GM23338 (cell line): ENCODE results near the gene ITIH6. TPM values are rescaled to one million over a fixed set of nuclear protein-coding genes. Genes with fewer than 3 reads are reported as not detected.
"Not testable (repeated sequence)": the region's sequence is repeated elsewhere in the genome, so short reads cannot be mapped to it uniquely, and the experiment has no call there.

Experiments
- ATAC-seq: fragments of 200-7000 bp; cut with Tn5 transposase; 3 replicates; pipeline ENCODE4 v1.9.1; 2020
- DNase-seq: peaks from one replicate; pipeline ENCODE4 v3.0.0-alpha.2; 2015; ENCODE audit warnings: low spot score
- H2AFZ ChIP-seq: fragments of 200-600 bp; sonication (generic); 2 replicates; pipeline ENCODE4 v1.8.0; 2016; ENCODE audit warnings: antibody characterized with exemption, mild to moderate bottlenecking, moderate library complexity
- H3F3A ChIP-seq: fragments of 200-600 bp; sonication (generic); replicated peaks from 2 replicates; pipeline ENCODE4 v1.8.0; 2017; ENCODE audit warnings: antibody characterized with exemption, mixed run types, low read depth
- H3K27ac ChIP-seq: fragments of 200-600 bp; sonication (generic); 2 replicates; pipeline ENCODE4 v1.6.1; 2016; ENCODE audit warnings: low read depth
- H3K27me3 ChIP-seq: fragments of 200-600 bp; sonication (generic); 2 replicates; pipeline ENCODE4 v1.8.0; 2016; ENCODE audit warnings: mild to moderate bottlenecking, mixed run types, moderate library complexity; ENCODE audit not compliant: insufficient read depth
- H3K36me3 ChIP-seq: fragments of 200-600 bp; sonication (generic); 2 replicates; pipeline ENCODE4 v1.8.0; 2016; ENCODE audit warnings: mild to moderate bottlenecking; ENCODE audit not compliant: insufficient read depth
- H3K4me1 ChIP-seq: fragments of 200-600 bp; sonication (generic); 2 replicates; pipeline ENCODE4 v1.8.0; 2016; ENCODE audit warnings: mild to moderate bottlenecking, moderate library complexity; ENCODE audit not compliant: insufficient read depth
- H3K4me2 ChIP-seq: fragments of 200-600 bp; sonication (generic); 2 replicates; pipeline ENCODE4 v1.7.1; 2017; ENCODE audit warnings: mixed run types
- H3K4me3 ChIP-seq: fragments of 200-600 bp; sonication (generic); 2 replicates; pipeline ENCODE4 v1.6.1; 2016; ENCODE audit warnings: mixed run types
- H3K79me2 ChIP-seq: fragments of 200-600 bp; sonication (generic); replicated peaks from 2 replicates; pipeline ENCODE4 v1.8.0; 2017; ENCODE audit warnings: mild to moderate bottlenecking; ENCODE audit not compliant: insufficient read depth
- H3K9me2 ChIP-seq: fragments of 200-600 bp; sonication (generic); 2 replicates; pipeline ENCODE4 v1.8.0; 2017; ENCODE audit not compliant: insufficient read depth
- H4K20me1 ChIP-seq: fragments of 200-600 bp; sonication (generic); replicated peaks from 2 replicates; pipeline ENCODE4 v1.8.0; 2017; ENCODE audit warnings: mild to moderate bottlenecking; ENCODE audit not compliant: insufficient read depth
- H3K27ac Mint-ChIP-seq: 2 replicates; pipeline ENCODE4 v1.8.0; 2020; ENCODE audit warnings: inconsistent platforms, mild to moderate bottlenecking, moderate library complexity, mixed read lengths
- H3K27me3 Mint-ChIP-seq: 3 replicates; pipeline ENCODE4 v1.8.0; 2022; ENCODE audit warnings: low read depth, mild to moderate bottlenecking, moderate library complexity, mixed read lengths, inconsistent platforms; ENCODE audit not compliant: insufficient read depth, poor library complexity
- H3K36me3 Mint-ChIP-seq: 3 replicates; pipeline ENCODE4 v1.8.0; 2021; ENCODE audit warnings: low read depth, mild to moderate bottlenecking, inconsistent platforms, moderate library complexity, mixed read lengths
- H3K4me1 Mint-ChIP-seq: 3 replicates; pipeline ENCODE4 v1.8.0; 2020; ENCODE audit warnings: mild to moderate bottlenecking, inconsistent platforms, mixed read lengths
- H3K4me3 Mint-ChIP-seq: 3 replicates; pipeline ENCODE4 v1.8.0; 2021; ENCODE audit warnings: moderate library complexity, mild to moderate bottlenecking, inconsistent platforms, mixed read lengths
- H3K9me3 Mint-ChIP-seq: 3 replicates; pipeline ENCODE4 v1.8.0; 2020; ENCODE audit warnings: moderate library complexity, mild to moderate bottlenecking, inconsistent platforms, mixed read lengths
- CREB1 ChIP-seq: fragments of 250-450 bp; sonication (Bioruptor Pico); IDR thresholded peaks from 2 replicates; pipeline ENCODE4 v1.5.0; 2020; ENCODE audit warnings: low read depth, mild to moderate bottlenecking, moderate library complexity
- CTCF ChIP-seq, 2 experiments: fragments of 200-600 bp in 1 of 2; sonication (generic) in 1 of 2; conservative IDR thresholded peaks; 2 replicates each; pipeline versions ENCODE4 v1.5.1 to v1.6.1; 2016 to 2017; ENCODE audit warnings: antibody characterized with exemption in 2 of 2, low read depth in 2 of 2, mild to moderate bottlenecking in 2 of 2, moderate library complexity in 1 of 2
- ETS1 ChIP-seq: IDR thresholded peaks from 2 replicates; pipeline ENCODE4 v1.6.1; 2016; ENCODE audit warnings: antibody characterized with exemption
- EZH2 ChIP-seq: fragments of 200-600 bp; sonication (generic); IDR thresholded peaks from one replicate; pipeline ENCODE4 v1.8.0; 2017; ENCODE audit warnings: antibody characterized with exemption, mild to moderate bottlenecking, low read depth; ENCODE audit not compliant: unreplicated experiment
- EZH2phosphoT487 ChIP-seq: fragments of 200-600 bp; sonication (generic); IDR thresholded peaks from one replicate; pipeline ENCODE4 v1.8.1; 2018; ENCODE audit warnings: antibody characterized with exemption; ENCODE audit not compliant: unreplicated experiment
- JUNB ChIP-seq: IDR thresholded peaks from one replicate; pipeline ENCODE4 v1.6.1; 2016; ENCODE audit warnings: antibody characterized with exemption; ENCODE audit not compliant: unreplicated experiment
- NANOG ChIP-seq: IDR thresholded peaks from 2 replicates; pipeline ENCODE4 v1.6.1; 2016; ENCODE audit warnings: antibody characterized with exemption, borderline replicate concordance
- REST ChIP-seq: IDR thresholded peaks from one replicate; pipeline ENCODE4 v1.6.1; 2018; ENCODE audit warnings: antibody characterized with exemption; ENCODE audit not compliant: unreplicated experiment
- STAT1 ChIP-seq: IDR thresholded peaks from one replicate; pipeline ENCODE4 v1.6.1; 2016; ENCODE audit warnings: antibody characterized with exemption; ENCODE audit not compliant: unreplicated experiment
- ZNF114 ChIP-seq: fragments of 250-450 bp; sonication (Bioruptor Pico); IDR thresholded peaks from 2 replicates; pipeline ENCODE4 v1.5.0; 2020; ENCODE audit warnings: mild to moderate bottlenecking, moderate library complexity
- ZNF331 ChIP-seq: fragments of 250-450 bp; sonication (Bioruptor Pico); IDR thresholded peaks from 2 replicates; pipeline ENCODE4 v1.5.0; 2020; ENCODE audit warnings: low read depth, mild to moderate bottlenecking, moderate library complexity
- polyA plus RNA-seq: library from polyadenylated mRNA; unstranded; fragments of >200 nt; fragmentation: Nextera tagmentation; extraction: Ambion mirVana; gene quantifications from 2 replicates; pipeline ENCODE4 v1.2.1, GENCODE V29; 2016
- total RNA-seq: library from RNA; depleted of rRNA; stranded (reverse); fragments of >200 nt; shearing (Covaris generic); gene quantifications from 2 replicates; pipeline ENCODE4 v1.2.3, GENCODE V29; 2014

Gene ITIH6
- total and polyA plus RNA-seq, 2 experiments from 2014 or later = not detected

GRCh38 chrX:54776987-54777672 lies 20.9 kb downstream of the ITIH6 start (continued):
- TF ChIP-seq REST (no peak), CREB1 (no peak), NANOG (no peak), CTCF (conservative IDR thresholded peaks at IDR 0.05; ENCODE audit: low read depth in 2 of 2) (no peak), ETS1 (no peak)

- no peak overlapping the region for H2AFZ ChIP-seq
- H3K4me3 ChIP-seq = no peak overlapping the region
- H3K4me1 ChIP-seq = no peaks in the 10 kb centered on the region; the same call in 1 of the 2 replicates
- H3K27me3 Mint-ChIP-seq = no peaks in the 10 kb centered on the region
- H3K36me3 Mint-ChIP-seq = peaks cover 5% of the 10 kb centered on the region; the same call in 2 of the 3 replicates
- no peaks in the 10 kb centered on the region for H3K9me2 ChIP-seq
- no peaks in the 10 kb centered on the region for H3K27me3 ChIP-seq
- ATAC-seq = no peak
- H3K27ac ChIP-seq = no peak overlapping the region
- TF ChIP-seq EZH2 = no peak
- TF ChIP-seq NANOG = no peak
- no peak for TF ChIP-seq ETS1
- no peak for TF ChIP-seq JUNB
- no peak for TF ChIP-seq CREB1
- no peak for TF ChIP-seq STAT1
- TF ChIP-seq CTCF (conservative IDR thresholded peaks at IDR 0.05; ENCODE audit: low read depth in 2 of 2) = no peak
- TF ChIP-seq ZNF331 (CRISPR knock-in tag) = no peak
- TF ChIP-seq EZH2phosphoT487 = no peak
- no peak for TF ChIP-seq ZNF114 (CRISPR knock-in tag)
- H3K27ac Mint-ChIP-seq = no peak overlapping the region
- H3K4me3 Mint-ChIP-seq = no peak overlapping the region
- H3F3A ChIP-seq = no peaks in the 10 kb centered on the region
- no peak overlapping the region for H3K4me2 ChIP-seq
- peaks cover 6% of the 10 kb centered on the region for H3K9me3 Mint-ChIP-seq
- H3K79me2 ChIP-seq = no peaks in the 10 kb centered on the region
- no peaks in the 10 kb centered on the region for H4K20me1 ChIP-seq
- peaks cover 17% of the 10 kb centered on the region for H3K4me1 Mint-ChIP-seq
- no peak for DNase-seq
- H3K36me3 ChIP-seq = no peaks in the 10 kb centered on the region
These were observed 22.0 kb downstream of the ITIH6 start for GRCh38 chrX:54776061-54776460.

- not testable (repeated sequence) for H3K27me3 ChIP-seq, H3K4me3 ChIP-seq, H3K36me3 ChIP-seq, H4K20me1 ChIP-seq, H3K4me1 ChIP-seq, H3K27me3 Mint-ChIP-seq, H2AFZ ChIP-seq, H3K9me2 ChIP-seq, H3K79me2 ChIP-seq, H3K4me2 ChIP-seq, H3F3A ChIP-seq, H3K4me3 Mint-ChIP-seq, H3K9me3 Mint-ChIP-seq
- ATAC-seq (peak; percentile 99), DNase-seq (peak; percentile 50)
- H3K27ac ChIP-seq = peak overlapping the region; percentile 78; the same call in 1 of the 2 replicates
- Mint-ChIP-seq H3K36me3 (peaks cover 13% of the 10 kb centered on the region; the same call in 2 of the 3 replicates), H3K4me1 (peaks cover 19% of the 10 kb centered on the region), H3K27ac (peak overlapping the region; percentile 92)
These were observed 23.5 kb downstream of the ITIH6 start for GRCh38 chrX:54774391-54775094.
